Lower leg skin (tissue), 3 donors: ENCODE results near the gene SAMMSON.

Experiments used
- POLR2A ChIP-seq, 2 donors: fragments of 450-650 bp; IDR thresholded peaks; one replicate each; pipeline ENCODE4 v1.6.1; 2016 to 2017; ENCODE audit warnings: antibody characterized with exemption in 2 of 2, mild to moderate bottlenecking in 1 of 2, moderate library complexity in 1 of 2
- TF ChIP-seq, protein P1 (sequence below), 3 donors: fragments of 450-650 bp; IDR thresholded peaks; one replicate each; pipeline ENCODE4 v1.5.1; 2016; ENCODE audit warnings: antibody characterized with exemption in 3 of 3, mild to moderate bottlenecking in 3 of 3, moderate library complexity in 2 of 3

DNA sequence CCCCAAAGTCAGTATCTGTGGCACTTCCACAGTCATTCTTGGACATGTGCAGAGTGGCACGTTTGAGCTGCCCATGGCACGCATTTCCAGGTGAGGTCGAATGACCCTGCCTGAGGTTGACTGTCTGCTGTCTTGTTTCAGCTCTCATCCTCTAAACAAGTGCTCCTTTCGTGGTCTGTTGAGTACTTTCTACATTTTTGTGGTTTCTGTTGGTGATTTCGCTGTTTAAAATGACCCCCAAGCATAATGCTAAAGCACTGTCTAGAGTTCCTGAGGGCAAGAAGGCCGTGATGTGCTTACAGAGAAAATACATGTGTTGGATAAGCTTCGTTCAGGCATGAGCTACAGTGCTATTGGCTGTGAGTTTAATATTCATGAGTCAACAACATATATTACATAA lies 40.0 kb upstream of the SAMMSON start:
- TF ChIP-seq, protein P1, sequence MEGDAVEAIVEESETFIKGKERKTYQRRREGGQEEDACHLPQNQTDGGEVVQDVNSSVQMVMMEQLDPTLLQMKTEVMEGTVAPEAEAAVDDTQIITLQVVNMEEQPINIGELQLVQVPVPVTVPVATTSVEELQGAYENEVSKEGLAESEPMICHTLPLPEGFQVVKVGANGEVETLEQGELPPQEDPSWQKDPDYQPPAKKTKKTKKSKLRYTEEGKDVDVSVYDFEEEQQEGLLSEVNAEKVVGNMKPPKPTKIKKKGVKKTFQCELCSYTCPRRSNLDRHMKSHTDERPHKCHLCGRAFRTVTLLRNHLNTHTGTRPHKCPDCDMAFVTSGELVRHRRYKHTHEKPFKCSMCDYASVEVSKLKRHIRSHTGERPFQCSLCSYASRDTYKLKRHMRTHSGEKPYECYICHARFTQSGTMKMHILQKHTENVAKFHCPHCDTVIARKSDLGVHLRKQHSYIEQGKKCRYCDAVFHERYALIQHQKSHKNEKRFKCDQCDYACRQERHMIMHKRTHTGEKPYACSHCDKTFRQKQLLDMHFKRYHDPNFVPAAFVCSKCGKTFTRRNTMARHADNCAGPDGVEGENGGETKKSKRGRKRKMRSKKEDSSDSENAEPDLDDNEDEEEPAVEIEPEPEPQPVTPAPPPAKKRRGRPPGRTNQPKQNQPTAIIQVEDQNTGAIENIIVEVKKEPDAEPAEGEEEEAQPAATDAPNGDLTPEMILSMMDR (IDR thresholded peaks at IDR 0.05): no peak
- no peak for TF ChIP-seq POLR2A (IDR thresholded peaks at IDR 0.05)
